ENCODE results near the gene P4HA1. TPM values are rescaled to one million over a fixed set of nuclear protein-coding genes. Genes with fewer than 3 reads are reported as not detected.

Gene P4HA1
- total and polyA plus RNA-seq, 9 of the 15 experiments (the other 6 are each of a cell fraction or from before 2014, with no cell fraction given) = 20.2 to 177 (median 28.6) TPM

DNA sequence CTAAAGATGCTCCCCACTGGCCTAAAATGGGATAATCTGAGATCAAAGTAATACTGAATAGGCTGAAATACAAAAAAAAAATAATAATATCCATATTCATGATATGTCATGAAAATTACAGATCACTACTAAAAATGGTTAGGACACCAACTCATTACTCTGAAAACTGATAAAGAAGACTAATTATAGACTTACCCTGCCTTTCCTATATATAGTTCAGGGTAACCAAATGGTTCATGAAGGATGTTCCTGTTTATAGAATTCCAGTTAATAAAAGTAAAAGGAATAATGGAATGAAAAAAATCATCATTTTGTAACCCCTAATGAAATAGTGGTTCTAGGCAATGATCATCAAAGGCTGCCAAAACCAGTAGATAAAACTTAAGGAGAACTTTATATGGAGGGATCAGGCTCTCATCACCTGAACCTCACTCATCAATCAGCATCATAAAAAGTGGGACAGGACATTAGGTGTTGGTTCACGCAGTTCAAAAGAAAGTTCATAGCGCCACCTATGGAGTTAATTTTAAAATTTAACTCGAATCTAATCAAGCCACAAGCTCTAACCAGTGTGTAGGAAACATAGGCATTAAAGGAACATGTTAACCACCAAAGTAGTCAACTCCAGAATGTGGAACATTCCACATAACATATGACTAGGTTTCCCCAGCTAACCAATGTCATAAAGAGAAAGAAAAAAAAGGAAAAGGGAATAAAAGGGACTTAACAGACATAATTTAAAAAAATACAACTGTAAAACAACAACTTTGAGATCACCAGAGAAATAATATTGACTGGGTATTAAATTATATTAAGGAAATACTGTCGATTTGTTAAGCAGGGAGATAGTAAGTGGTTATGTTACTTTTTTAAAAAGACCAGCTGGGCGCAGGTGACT, 35.7 kb downstream of the P4HA1 start (continued):
- TF ChIP-seq, protein P1, sequence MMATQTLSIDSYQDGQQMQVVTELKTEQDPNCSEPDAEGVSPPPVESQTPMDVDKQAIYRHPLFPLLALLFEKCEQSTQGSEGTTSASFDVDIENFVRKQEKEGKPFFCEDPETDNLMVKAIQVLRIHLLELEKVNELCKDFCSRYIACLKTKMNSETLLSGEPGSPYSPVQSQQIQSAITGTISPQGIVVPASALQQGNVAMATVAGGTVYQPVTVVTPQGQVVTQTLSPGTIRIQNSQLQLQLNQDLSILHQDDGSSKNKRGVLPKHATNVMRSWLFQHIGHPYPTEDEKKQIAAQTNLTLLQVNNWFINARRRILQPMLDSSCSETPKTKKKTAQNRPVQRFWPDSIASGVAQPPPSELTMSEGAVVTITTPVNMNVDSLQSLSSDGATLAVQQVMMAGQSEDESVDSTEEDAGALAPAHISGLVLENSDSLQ (IDR thresholded peaks at IDR 0.05) = 0 out of 2 replicates have a peak, but pooled peaks have one; percentile 13

DNA sequence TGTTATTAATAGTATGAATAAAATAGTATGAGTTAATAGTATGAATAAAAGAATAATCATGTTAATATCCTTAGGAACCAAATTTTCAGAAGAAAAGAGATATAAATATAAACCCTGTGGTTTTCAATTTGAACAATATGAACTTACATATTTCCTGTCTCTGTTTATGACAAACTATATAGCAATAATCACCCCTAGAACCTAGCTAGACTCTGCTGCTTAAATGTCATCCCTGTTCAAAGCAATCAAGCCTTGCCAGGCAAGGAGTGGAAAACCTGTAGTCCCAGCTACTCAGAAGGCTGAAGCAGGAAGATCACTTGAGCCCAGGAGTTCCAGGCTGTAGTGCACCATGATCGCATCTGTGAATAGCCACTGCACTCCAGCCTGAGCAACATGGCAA, 36.5 kb downstream of the P4HA1 start:
- POLR2A ChIA-PET = interaction anchor here (0.7 to 1.0 kb wide), 2 partner anchors 11 to 719 kb away, joined by 3 to 4 read pairs; no protein-coding TSS in a partner anchor
- intact Hi-C loops (cut with micrococcal nuclease) = loop anchor here (2.0 to 10.0 kb wide), 3 partner anchors 155 to 695 kb away; partner anchors contain the start of gene MCU
- Histone ChIP-seq H3K36me3 (ENCODE audit: control insufficient read depth, insufficient read depth, low read length) (peaks cover 58% of the 10 kb centered on the region; the same call in 2 of the 3 replicates), H3K4me3 (no peak overlapping the region), H2AFZ (ENCODE audit: low read depth, low read length) (no peak overlapping the region), H3K4me1 (replicated peaks in 1 of 2; ENCODE audit: control insufficient read depth in 2 of 2, insufficient read depth in 2 of 2, low read length in 2 of 2) (no peaks in the 10 kb centered on the region), H3K27ac (ENCODE audit: extremely low read depth, low read depth, low read length) (no peak overlapping the region), H3K9me3 (replicated peaks; ENCODE audit: control insufficient read depth, insufficient read depth, low read depth, low read length) (no peaks in the 10 kb centered on the region), H3K9ac (ENCODE audit: insufficient read depth in 1 of 2, low read depth in 2 of 2, low read length in 2 of 2) (no peak overlapping the region), H4K20me1 (replicated peaks; ENCODE audit: control insufficient read depth, insufficient read depth, low read length) (no peaks in the 10 kb centered on the region), H3K9me1 (ENCODE audit: control insufficient read depth, insufficient read depth, low read length) (no peaks in the 10 kb centered on the region), H3K79me2 (ENCODE audit: control insufficient read depth, insufficient read depth, low read length) (no peaks in the 10 kb centered on the region), H3K4me2 (ENCODE audit: insufficient read depth, low read length) (no peak overlapping the region), H3K27me3 (ENCODE audit: control insufficient read depth in 2 of 2, insufficient read depth in 2 of 2, low read length in 2 of 2) (no peaks in the 10 kb centered on the region)
- BruUV-seq (replicated peaks) = no TSS peak
- in situ Hi-C loops (cut with MboI) = loop anchor here (10.0 kb wide), 1 partner anchor 695 kb away; no protein-coding TSS in a partner anchor
- FAIRE-seq (no peak), ATAC-seq (no peak), DNase-seq (ENCODE audit: extremely low read depth in 1 of 4, low spot score in 3 of 4) (no peak)
- WGBS (ENCODE audit: insufficient coverage, low coverage, missing lambda C conversion rate) = 100% methylated on average over 1 of the region's 1 CpG
- CTCF ChIA-PET (ENCODE audit: low intra/inter-chr PET ratio) = no interaction called here
- TF ChIP-seq U2AF2 (optimal IDR thresholded peaks at IDR 0.05; ENCODE audit: low read depth, low read length) = no peak
- no peak for TF ChIP-seq ZNF197 (CRISPR knock-in tag; IDR thresholded peaks at IDR 0.05; ENCODE audit: low read depth)
- TF ChIP-seq CC2D1A (IDR thresholded peaks at IDR 0.05) = no peak
- TF ChIP-seq, protein P2, sequence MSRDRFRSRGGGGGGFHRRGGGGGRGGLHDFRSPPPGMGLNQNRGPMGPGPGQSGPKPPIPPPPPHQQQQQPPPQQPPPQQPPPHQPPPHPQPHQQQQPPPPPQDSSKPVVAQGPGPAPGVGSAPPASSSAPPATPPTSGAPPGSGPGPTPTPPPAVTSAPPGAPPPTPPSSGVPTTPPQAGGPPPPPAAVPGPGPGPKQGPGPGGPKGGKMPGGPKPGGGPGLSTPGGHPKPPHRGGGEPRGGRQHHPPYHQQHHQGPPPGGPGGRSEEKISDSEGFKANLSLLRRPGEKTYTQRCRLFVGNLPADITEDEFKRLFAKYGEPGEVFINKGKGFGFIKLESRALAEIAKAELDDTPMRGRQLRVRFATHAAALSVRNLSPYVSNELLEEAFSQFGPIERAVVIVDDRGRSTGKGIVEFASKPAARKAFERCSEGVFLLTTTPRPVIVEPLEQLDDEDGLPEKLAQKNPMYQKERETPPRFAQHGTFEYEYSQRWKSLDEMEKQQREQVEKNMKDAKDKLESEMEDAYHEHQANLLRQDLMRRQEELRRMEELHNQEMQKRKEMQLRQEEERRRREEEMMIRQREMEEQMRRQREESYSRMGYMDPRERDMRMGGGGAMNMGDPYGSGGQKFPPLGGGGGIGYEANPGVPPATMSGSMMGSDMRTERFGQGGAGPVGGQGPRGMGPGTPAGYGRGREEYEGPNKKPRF (IDR thresholded peaks at IDR 0.05; ENCODE audit: low read depth, low read length) = no peak
- no peak for TF ChIP-seq SRSF3 (IDR thresholded peaks at IDR 0.05; ENCODE audit: insufficient read depth, low read length)
- TF ChIP-seq SMARCB1 (IDR thresholded peaks at IDR 0.05; ENCODE audit: insufficient read length, low read depth) = no peak
- no peak for TF ChIP-seq WHSC1 (IDR thresholded peaks at IDR 0.05; ENCODE audit: low read length)
- TF ChIP-seq MTF1 (CRISPR knock-in tag; IDR thresholded peaks at IDR 0.05; ENCODE audit: borderline replicate concordance) = no peak
- TF ChIP-seq HEY1 (CRISPR knock-in tag; IDR thresholded peaks at IDR 0.05; ENCODE audit: borderline replicate concordance) = no peak
- TF ChIP-seq ZNF778 (CRISPR knock-in tag; IDR thresholded peaks at IDR 0.05) = no peak
- TF ChIP-seq, protein P3, sequence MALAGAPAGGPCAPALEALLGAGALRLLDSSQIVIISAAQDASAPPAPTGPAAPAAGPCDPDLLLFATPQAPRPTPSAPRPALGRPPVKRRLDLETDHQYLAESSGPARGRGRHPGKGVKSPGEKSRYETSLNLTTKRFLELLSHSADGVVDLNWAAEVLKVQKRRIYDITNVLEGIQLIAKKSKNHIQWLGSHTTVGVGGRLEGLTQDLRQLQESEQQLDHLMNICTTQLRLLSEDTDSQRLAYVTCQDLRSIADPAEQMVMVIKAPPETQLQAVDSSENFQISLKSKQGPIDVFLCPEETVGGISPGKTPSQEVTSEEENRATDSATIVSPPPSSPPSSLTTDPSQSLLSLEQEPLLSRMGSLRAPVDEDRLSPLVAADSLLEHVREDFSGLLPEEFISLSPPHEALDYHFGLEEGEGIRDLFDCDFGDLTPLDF (CRISPR knock-in tag; IDR thresholded peaks at IDR 0.05) = no peak
